Brain pericyte (primary cell): ENCODE data around the gene SMIM12.

ENCODE experiments used
- DNase-seq: peaks from one replicate; pipeline ENCODE4 v3.0.0-alpha.2; 2012; ENCODE audit warnings: low read depth, low spot score

SMIM12 gene

GRCh38 chr1:34859446-34860200, at the start of gene SMIM12:
TSS of gene SMIM12 (minus strand) at chr1:34859749. CDS start at chr1:34855977, 3,772 bp downstream.
- peak; percentile 51 for DNase-seq

- DNase-seq = no peak
These were observed 48.8 kb upstream of the SMIM12 start for GRCh38 chr1:34908369-34908768.

GRCh38 chr1:34907487-34908090, 48.0 kb upstream of the SMIM12 start:
- no peak for DNase-seq

GRCh38 chr1:34906756-34907155, 47.2 kb upstream of the SMIM12 start:
- no peak for DNase-seq

GRCh38 chr1:34906222-34906621, 46.7 kb upstream of the SMIM12 start:
- DNase-seq = no peak

GRCh38 chr1:34905098-34905459, 45.5 kb upstream of the SMIM12 start:
- DNase-seq = no peak

- no peak for DNase-seq
These were observed 44.9 kb upstream of the SMIM12 start for GRCh38 chr1:34904236-34905097.

GRCh38 chr1:34901919-34902318, 42.4 kb upstream of the SMIM12 start:
- DNase-seq = no peak

- DNase-seq = no peak
These were observed 41.4 kb upstream of the SMIM12 start for GRCh38 chr1:34900775-34901502.

- no peak for DNase-seq
These were observed 40.4 kb upstream of the SMIM12 start for GRCh38 chr1:34899906-34900305.

GRCh38 chr1:34899471-34899870, 39.9 kb upstream of the SMIM12 start:
- DNase-seq = no peak

GRCh38 chr1:34898330-34898761, 38.8 kb upstream of the SMIM12 start:
- no peak for DNase-seq

GRCh38 chr1:34896612-34897011, 37.1 kb upstream of the SMIM12 start:
- no peak for DNase-seq

- DNase-seq = no peak
These were observed 30.2 kb upstream of the SMIM12 start for GRCh38 chr1:34889705-34890104.

GRCh38 chr1:34887593-34887992, 28.0 kb upstream of the SMIM12 start:
- DNase-seq = no peak

GRCh38 chr1:34885405-34886247, 26.1 kb upstream of the SMIM12 start:
- DNase-seq = no peak

- no peak for DNase-seq
These were observed 25.4 kb upstream of the SMIM12 start for GRCh38 chr1:34884961-34885360.

- no peak for DNase-seq
These were observed 25.0 kb upstream of the SMIM12 start for GRCh38 chr1:34884536-34884935.

- no peak for DNase-seq
These were observed 19.7 kb upstream of the SMIM12 start for GRCh38 chr1:34879230-34879629.

- DNase-seq = no peak
These were observed 16.9 kb upstream of the SMIM12 start for GRCh38 chr1:34876406-34876805.
